IMR-90 (cell line): Measurements from ENCODE around the gene FOXL3.
"Not testable (repeated sequence)": the region's sequence is repeated elsewhere in the genome, so short reads cannot be mapped to it uniquely, and the experiment has no call there.

ENCODE experiments used
- BHLHE40 ChIP-seq: fragments of 150-350 bp; IDR thresholded peaks from 2 replicates; pipeline ENCODE4 v1.6.1; 2016; ENCODE audit warnings: mild to moderate bottlenecking, low read depth, low read length
- CEBPB ChIP-seq: IDR thresholded peaks from 2 replicates; pipeline ENCODE4 v1.6.1; 2012; ENCODE audit warnings: low read depth, low read length, improper control_type of control experiment
- CHD1 ChIP-seq: IDR thresholded peaks from 2 replicates; pipeline ENCODE4 v1.6.1; 2012; ENCODE audit warnings: low read depth, low read length, improper control_type of control experiment
- ELK1 ChIP-seq: fragments of 150-350 bp; IDR thresholded peaks from 2 replicates; pipeline ENCODE4 v1.6.1; 2016; ENCODE audit warnings: low read depth, mild to moderate bottlenecking, low read length, moderate library complexity, borderline replicate concordance
- FOS ChIP-seq: fragments of 150-350 bp; IDR thresholded peaks from 2 replicates; pipeline ENCODE4 v1.6.1; 2016; ENCODE audit warnings: low read depth, low read length
- MXI1 ChIP-seq: IDR thresholded peaks from 2 replicates; pipeline ENCODE4 v1.6.1; 2012; ENCODE audit warnings: low read depth, mild to moderate bottlenecking, low read length, moderate library complexity, borderline replicate concordance
- NFE2L2 ChIP-seq: fragments of 150-350 bp; IDR thresholded peaks from 2 replicates; pipeline ENCODE4 v1.6.1; 2016; ENCODE audit warnings: low read depth, mild to moderate bottlenecking, low read length
- POLR2A ChIP-seq: IDR thresholded peaks from 2 replicates; pipeline ENCODE4 v1.6.1; 2012; ENCODE audit warnings: mild to moderate bottlenecking, low read depth, low read length
- RAD21 ChIP-seq: IDR thresholded peaks from 2 replicates; pipeline ENCODE4 v1.6.1; 2012; ENCODE audit warnings: low read length, improper control_type of control experiment
- RCOR1 ChIP-seq: IDR thresholded peaks from 2 replicates; pipeline ENCODE4 v1.6.1; 2012; ENCODE audit warnings: mild to moderate bottlenecking, low read length, improper control_type of control experiment; ENCODE audit not compliant: insufficient replicate concordance
- USF2 ChIP-seq: fragments of 150-350 bp; IDR thresholded peaks from 2 replicates; pipeline ENCODE4 v1.6.1; 2017; ENCODE audit warnings: mild to moderate bottlenecking, antibody characterized with exemption, low read length, low read depth
- TF ChIP-seq, protein P1 (sequence below): conservative IDR thresholded peaks from 2 replicates; pipeline ENCODE4 v1.5.1; 2012; ENCODE audit warnings: mild to moderate bottlenecking, low read depth, low read length, improper control_type of control experiment

DNA sequence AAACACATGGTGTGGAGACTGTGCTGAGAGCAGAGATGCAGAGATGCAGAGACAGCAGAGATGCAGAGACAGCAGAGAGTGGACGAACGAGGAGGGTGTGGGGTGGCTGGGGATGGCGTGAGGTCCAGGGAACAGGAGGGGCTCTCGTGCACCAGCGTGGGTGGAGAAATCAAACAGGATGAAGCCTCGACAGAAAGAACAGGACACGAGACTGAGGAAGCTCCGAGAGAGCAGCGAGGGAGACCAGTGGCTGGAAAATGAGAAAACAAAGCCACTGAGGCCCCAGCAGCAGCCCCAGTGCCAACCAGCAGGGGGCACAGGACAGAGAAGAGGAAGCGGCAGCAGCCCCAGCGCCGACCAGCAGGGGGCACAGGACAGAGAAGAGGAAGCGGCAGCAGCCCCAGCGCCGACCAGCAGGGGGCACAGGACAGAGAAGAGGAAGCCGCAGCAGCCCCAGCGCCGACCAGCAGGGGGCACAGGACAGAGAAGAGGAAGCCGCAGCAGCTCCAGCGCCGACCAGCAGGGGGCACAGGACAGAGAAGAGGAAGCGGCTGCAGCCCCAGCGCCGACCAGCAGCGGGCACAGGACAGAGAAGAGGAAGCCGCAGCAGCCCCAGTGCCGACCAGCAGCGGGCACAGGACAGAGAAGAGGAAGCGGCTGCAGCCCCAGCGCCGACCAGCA is 27.2 kb upstream of the FOXL3 start:
- TF ChIP-seq, protein P1, sequence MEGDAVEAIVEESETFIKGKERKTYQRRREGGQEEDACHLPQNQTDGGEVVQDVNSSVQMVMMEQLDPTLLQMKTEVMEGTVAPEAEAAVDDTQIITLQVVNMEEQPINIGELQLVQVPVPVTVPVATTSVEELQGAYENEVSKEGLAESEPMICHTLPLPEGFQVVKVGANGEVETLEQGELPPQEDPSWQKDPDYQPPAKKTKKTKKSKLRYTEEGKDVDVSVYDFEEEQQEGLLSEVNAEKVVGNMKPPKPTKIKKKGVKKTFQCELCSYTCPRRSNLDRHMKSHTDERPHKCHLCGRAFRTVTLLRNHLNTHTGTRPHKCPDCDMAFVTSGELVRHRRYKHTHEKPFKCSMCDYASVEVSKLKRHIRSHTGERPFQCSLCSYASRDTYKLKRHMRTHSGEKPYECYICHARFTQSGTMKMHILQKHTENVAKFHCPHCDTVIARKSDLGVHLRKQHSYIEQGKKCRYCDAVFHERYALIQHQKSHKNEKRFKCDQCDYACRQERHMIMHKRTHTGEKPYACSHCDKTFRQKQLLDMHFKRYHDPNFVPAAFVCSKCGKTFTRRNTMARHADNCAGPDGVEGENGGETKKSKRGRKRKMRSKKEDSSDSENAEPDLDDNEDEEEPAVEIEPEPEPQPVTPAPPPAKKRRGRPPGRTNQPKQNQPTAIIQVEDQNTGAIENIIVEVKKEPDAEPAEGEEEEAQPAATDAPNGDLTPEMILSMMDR = not testable (repeated sequence)
- TF ChIP-seq RAD21, MXI1, BHLHE40, CHD1, USF2, NFE2L2, RCOR1, CEBPB, POLR2A, FOS, ELK1: not testable (repeated sequence)
